Gastroesophageal sphincter (tissue), 3 donors: ENCODE measurements around the gene SPATA46.

Source experiments
- CTCF ChIP-seq, 4 experiments: fragments of 200-600 bp in 2 of 4; fragments of 450-650 bp in 2 of 4; sonication (generic) in 1 of 4; IDR thresholded peaks; one replicate each; pipeline ENCODE4 v1.5.1; 2017 to 2019; ENCODE audit warnings: antibody characterized with exemption in 4 of 4, mild to moderate bottlenecking in 2 of 4, moderate library complexity in 2 of 4
- EP300 ChIP-seq: sonication (generic); formaldehyde crosslinking; IDR thresholded peaks from one replicate; pipeline ENCODE4 v1.6.1; 2017; ENCODE audit warnings: antibody characterized with exemption, mild to moderate bottlenecking
- POLR2A ChIP-seq, 2 donors: fragments of 450-650 bp; IDR thresholded peaks; one replicate each; pipeline ENCODE4 v1.6.1; 2017; ENCODE audit warnings: antibody characterized with exemption in 2 of 2, mild to moderate bottlenecking in 2 of 2, moderate library complexity in 1 of 2
- POLR2AphosphoS5 ChIP-seq: sonication (generic); formaldehyde crosslinking; IDR thresholded peaks from one replicate; pipeline ENCODE4 v1.6.1; 2017; ENCODE audit warnings: antibody characterized with exemption

DNA sequence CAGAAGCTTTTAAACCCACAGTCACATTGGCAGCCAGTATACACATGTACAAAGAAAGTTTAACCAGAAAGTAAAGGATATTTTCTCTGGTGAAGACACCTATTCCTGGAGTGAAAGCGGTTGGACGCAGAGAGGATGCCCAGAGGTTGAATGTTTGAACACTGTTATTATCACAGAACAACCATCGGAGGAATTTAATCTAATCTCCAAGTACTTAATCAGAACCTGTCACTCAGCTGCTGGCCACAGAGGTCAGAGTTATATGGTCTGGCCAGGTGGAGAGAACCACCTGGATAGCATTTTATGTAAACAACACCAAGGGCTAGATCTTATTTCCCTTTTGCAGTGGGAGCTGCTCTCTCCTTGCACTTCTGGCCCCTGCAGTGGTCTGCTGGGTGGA lies 29.4 kb downstream of the SPATA46 start:
- TF ChIP-seq CTCF (IDR thresholded peaks at IDR 0.05) (no peak), POLR2A (IDR thresholded peaks at IDR 0.05) (no peak), POLR2AphosphoS5 (no peak), EP300 (no peak)
